Ramos (cell line): ENCODE results near the gene SEPTIN8.

Experiments used
- in situ Hi-C: fragments of 300-500 bp; cut with MboI; formaldehyde crosslinking; loops from one replicate; pipeline ENCODE4 v1.14.3; 2022; ENCODE audit warnings: low sequenced_read_pairs; ENCODE audit not compliant: unreplicated experiment

SEPTIN8 gene

DNA sequence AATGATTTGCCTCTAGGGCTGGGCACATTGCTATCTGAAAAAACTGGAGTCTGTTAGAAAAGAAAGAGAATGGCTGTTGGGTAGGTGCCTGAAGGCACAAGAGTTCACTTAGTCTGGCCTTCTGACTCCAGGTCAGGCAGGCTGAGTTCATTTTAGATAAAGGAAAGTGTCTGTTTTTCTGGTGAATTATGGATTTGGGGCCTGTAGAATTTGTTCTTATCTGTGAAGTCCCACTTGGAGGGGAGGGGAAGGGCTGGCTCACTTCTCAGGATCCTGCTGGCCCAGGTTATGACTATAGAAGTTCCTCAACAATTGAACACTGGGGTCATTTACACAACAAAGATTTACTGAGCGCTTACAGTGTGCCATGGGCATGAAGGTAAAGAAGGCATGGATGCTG, 11.5 kb upstream of the SEPTIN8 start:
- in situ Hi-C loops = no loop called here

DNA sequence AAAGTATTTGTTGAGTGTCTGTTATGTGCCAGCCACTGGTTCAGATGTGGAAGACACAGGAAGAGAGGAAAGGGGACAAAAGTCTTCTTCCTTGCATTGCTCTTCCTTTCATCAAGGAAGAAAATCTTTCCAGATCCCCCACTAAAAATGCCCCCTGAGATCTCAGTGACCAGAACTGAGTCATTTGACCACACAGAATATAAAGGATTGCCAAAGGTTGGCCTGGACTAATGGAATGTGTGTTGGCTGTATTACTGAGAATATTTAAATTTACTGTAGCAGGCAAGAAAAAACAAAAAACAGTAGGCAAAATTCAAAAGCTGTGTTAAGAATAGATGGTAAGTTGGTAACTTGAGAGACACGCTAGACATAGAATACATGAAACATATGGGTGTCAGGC, 10.0 kb upstream of the SEPTIN8 start:
- in situ Hi-C loops = no loop called here

DNA sequence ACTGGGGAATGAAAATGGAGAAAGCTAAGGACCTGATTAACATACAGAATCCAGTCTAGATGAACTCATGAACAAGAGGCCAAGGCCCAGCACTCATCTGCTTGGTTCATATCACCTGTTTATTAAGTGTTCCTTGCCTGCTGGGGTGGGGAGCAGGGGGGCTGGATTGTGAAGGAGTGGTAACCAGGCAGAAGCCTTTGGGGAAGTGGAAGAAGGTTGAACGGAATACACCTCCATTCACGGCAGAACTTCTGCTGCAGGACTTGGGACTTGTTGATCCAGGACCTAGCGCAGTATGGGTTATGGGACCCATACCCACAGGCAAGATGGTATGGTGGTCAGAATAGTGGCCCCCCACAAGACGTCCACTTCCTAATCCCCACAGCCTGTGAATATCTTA, 8.8 kb upstream of the SEPTIN8 start:
- in situ Hi-C loops = no loop called here

DNA sequence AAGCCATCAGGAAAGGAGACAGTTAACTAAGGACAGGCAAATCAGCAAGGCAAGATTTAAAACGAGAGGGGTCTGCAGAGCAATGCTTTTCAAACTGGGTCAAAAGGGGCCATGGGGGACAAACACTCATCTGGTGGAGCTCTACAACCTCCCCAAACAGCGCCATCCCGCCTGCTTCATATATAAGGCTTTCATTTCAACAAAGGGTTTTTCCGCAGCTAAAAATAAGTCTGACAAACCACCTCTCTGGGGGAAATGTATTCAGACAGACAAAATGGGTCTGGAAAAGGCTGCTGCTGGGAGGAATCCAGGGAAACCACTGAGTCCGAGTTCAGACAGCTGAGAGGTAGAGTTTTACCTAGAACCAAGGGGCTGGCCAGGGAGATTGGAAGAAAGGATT, 8.3 kb upstream of the SEPTIN8 start:
- in situ Hi-C loops = no loop called here

DNA sequence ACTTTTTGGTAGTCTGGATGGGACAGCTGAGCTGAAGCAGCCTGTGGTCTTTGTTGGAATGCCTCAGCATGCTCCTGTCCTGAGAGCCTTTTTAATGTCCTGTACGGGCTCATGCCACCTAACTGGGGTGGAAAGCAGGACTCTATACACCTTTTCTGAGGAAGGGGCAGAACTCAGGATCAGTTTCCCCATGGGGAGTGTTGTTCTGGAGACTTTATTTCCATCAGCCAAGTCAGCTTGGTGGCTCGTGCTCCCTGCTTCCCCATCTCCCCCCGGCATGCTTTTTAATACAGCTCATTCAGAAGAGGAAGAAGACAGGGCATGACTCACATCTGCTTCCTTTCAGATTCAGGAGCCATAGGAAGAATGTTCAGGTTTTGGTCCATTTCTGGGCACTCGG, 5.1 kb upstream of the SEPTIN8 start:
- in situ Hi-C loops = no loop called here

DNA sequence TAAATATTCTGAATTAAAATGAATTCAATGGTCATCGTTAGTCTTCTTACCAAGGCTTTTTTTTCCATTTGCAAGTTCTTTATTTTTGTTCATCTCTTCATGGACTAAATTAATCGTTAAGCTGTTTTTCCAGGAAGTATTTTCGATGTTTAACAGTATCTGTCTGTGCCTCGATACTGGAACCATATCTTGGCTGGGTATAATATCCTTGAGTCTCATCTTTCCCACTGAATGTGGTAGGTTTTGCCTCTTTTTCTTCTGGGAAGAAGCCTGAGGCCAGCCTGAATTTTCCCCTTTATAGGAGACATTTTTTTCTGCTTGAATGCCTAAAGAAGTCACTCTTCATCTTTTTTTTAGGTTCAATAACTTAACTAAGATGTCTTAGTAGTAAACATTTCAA, 4.0 kb upstream of the SEPTIN8 start:
- in situ Hi-C loops = no loop called here

DNA sequence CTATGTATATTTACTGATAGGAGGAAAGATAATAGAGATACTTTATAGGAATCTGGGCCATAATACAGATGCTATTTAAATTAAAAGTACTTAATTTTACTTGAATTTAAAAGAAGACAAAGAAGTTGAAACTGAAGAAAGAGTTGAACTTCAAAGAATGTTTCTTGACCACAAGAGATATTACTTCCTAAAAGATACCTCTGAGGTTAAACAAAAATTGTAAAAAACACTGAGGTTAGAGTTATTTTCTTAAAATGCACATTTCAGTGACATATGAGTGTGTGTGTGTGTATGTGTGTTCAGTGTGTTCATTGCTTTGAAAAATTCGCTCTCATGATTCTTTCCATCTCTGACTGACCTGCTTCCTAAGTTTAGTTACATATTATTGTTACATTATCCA, 3.5 kb upstream of the SEPTIN8 start:
- in situ Hi-C loops = no loop called here

DNA sequence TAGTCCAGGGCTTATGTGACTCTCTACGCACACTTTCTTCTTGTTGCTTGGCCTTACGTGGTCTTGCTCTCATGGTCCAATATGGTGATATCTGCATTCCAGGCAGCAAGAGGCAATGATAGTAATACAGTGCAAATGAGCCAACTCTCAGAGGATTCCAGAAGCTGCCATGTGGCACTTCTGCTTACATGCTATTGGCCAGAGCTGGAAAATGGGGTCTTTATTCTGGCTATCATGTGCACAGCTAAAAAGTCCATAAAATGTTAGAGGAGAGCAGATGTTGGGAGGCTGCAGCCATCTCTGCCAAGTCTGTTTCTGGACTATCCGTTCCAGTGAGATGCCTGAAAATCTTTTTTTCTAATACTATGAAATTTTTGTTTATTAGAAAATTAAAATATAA, 2.9 kb upstream of the SEPTIN8 start:
- in situ Hi-C loops = no loop called here

DNA sequence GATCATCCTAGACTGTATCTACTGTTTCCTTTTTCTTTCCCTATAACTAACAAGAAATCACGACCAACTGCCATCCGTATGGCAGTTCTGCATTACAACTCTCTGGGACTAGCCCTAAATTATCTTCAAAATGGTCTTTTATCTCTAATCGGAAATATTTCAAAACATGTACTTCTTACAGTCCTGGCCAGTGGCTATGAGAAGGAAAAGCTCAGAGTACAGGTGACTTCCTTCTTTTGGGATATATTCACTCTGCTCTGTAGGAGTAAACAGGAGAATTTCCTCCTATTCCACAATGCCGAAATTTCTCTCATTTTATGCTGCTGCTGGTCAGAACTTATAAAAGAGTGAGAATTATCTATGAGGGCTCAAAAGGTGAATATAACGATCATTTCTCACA, 1.8 kb upstream of the SEPTIN8 start:
- in situ Hi-C loops = no loop called here

DNA sequence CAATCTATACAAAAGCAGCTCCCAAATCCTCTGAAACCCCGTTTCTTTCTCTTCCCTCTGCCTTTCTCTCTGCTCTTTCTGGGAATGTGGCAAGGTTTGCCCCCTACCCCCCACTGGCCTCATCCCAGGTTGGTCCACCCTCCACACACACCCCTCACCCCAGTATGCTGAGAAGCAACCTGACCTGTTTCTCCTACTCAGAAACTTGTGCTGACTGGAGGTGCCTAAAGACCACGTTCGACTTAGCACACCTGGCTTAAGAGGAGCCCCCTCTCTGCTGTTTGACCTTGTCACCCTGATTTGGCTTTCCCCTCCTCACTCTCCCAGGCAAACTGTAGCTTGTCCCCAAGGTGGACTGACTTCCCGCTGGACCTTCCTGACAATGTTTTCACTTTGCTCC, 1.1 kb upstream of the SEPTIN8 start:
- in situ Hi-C loops = no loop called here

DNA sequence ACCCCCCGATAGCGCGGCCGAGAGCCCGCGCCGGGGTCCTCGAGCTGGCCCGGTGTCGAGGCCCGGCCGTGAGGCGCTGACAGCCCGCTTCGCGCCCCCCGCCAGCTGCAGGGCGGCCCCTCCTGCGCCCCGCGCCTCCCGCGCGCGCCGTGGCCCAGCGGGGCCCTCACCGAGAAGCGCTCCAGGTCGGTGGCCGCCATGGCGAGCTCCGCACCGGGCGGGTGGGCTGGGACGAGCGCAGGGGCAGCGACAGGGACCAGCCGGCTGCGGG, 166 bp downstream of the SEPTIN8 start:
- in situ Hi-C loops = no loop called here

DNA sequence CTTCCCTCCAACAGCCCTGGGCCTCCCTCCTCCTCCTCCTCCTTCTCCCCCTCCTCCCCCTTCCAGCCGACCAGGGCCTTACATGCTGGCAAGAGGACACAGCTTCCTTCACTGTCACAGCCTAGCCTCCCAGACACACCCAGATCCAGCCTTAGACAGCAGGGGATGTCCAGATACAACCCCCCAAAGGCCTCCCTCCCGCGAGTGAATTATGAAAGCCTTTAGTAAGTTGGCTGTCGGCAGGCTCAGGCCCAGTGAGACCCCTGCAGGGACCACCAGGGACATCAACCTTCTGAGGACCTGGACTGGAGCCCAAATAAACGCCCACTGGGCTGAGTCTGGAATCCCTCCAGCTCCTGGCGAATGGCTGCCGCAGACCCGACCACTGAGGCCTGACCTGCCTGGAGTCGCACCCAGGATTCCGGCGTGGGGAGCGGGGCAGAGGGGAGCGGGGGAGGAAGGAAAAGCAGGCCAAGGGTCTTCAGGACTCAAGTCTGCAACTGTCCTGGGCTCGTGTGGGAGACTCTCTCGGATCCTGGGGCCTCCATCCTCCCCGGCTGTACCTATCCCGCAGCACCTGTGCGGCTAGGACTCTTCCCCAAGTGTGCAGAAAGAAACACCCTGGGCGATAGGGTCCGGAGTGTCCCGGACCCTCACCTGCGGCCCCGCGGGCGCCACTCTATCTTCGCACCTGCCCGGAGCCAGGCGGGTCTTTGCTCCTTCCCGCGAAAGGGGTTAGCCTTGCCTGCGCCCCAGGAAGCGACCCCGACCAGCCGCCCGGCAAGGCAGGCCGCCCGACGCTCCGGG, 705 bp downstream of the SEPTIN8 start:
- in situ Hi-C loops = no loop called here

DNA sequence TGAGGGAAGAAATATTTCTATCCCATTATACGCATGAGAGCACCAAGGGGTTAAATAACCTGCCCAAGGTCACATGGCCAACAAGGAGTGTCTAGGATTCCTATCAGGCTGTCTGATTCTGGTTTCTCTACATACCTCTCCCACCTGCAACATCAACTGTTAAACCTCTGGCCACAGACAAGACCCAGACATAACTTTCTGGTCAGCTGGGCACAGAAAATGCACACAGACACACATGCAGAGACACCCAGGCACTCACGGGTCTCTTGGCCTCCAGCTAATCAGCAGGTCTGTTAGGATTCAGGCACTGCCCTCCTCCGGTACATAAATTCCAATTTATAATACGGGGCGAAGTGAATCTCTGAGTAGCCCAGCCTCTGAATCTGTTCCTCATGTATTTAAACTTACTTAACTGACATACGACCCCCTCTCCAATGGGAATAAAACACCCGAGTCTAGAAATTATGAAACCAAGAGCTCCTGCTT, 1.5 kb downstream of the SEPTIN8 start:
- in situ Hi-C loops = no loop called here

DNA sequence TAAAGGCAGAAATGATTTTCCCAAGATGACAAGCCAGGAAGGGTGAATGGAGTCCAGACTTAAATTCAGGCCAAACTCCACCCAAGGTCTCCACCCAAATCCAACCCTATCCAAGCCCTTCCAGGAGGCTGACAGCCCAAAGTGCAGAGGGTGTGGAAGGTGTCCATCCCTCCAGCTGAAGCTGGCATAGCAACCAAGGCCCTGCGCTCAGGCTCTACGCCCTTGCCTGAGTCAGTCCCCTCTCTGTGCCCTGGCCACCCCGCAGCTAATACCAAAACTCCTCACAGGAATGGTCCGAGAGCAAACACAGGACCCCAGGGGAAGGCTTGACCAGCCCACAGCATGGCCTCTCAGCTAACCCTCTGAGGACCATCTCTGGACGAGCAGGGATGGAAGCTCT, 2.1 kb downstream of the SEPTIN8 start:
- in situ Hi-C loops = no loop called here

DNA sequence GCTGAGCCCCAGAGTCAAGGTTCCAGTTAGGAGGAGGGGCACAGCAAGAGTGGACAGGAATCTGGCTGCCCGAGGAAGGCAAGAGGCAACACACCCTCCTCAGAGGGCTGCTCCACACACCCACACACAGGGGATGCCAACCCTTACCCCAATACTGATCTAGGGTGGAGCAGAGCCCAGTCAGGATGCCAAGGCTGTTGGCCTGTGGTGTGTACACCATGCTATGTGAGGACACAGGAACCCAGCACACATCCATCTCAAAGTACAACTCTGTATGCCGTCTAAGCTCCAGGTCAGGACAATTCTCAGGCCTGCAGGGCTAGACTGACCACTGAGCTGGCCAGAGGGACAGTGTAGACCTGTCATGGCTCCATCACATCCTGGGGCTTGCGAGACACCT, 2.6 kb downstream of the SEPTIN8 start:
- in situ Hi-C loops = no loop called here

DNA sequence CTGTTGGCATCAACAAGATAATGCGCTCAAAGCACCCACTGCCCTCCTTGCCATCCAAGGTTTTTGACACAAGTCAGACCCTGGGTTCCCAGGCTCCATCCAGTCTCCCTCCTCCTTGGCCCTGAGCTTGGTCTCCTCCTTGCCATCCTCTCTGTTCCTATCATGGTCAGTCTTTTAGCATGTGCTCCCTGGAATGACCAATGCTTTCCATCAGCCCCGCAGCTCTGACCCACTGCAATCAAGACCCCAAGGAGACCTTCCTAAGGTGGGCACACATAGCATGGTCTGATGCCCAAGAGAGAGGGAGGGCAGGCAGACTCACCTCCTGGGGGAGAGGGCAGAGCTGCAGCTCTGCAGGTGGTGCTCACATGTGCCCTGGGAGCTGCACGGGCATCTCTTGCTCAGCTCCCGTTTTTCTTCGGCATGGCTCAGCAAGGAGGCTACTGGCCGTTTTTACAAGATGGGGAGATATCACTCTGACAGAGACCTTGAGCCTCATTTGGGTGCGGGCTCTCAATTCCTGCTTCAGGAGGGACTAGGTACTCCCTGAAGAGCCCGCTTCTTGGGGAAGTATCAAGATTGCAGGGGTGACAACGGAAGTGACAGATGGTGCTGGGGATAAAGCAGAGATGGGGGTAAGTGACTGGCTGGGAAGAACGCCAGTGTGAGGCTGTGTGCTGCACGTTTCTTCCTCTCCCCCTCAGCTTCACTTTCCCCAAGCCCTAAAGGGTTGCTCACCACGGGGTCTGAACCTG, 3.3 kb downstream of the SEPTIN8 start:
- in situ Hi-C loops = no loop called here

DNA sequence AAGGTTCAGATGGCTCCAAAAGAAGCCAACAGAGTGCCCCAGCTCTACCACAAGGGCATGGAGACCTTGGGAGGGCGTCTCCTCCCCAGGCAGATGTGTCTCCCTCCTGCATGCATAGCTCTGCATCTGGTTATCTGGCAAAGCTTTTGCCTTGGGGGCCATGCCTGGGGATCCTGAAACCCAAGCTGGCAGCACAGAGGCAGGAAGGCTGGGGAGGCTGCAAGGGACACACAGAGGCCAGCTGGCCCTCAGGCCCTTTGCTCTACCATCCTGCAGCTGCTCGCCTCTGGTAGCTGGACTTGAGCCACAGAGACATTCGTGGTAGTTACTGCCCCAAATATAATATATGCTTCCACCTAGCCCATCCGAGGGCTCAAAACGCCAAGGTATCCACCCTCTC, 3.9 kb downstream of the SEPTIN8 start:
- in situ Hi-C loops = no loop called here

DNA sequence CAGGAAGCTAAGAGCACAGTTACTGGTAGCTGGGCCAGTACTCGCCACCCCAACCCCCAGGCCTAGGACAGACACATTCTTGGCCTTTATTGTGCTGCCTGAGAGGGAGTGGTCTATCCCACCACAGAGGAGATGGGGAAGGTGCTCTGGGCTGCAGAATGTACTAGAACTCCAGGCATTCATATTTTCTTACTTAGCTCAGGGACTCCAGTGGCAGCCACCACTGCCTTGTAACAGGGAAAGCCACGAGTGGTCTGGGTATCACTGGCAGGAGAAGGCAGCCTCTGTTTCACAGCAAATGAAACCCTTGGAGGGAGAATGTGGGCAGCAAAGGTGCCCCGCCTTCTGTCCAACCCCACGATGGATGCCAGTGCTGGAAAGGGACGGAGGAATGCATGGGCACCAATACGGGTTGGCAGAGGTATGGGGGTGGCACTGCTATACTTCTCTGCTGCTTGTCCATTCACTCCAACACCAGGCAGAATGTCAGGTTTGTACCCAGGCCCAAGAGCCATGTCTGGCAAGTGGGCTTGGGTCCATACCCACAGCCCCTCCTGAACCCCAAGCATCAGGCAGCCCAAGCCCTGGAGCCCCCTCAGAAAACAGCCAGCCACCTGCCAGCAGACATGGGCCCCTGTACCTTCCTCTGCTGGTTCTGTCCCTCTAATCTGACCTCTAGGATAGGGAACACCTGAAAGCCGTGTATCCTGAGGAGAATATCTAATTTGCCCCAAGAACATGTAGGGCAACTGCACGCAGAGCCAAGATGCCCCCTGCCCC, 4.6 kb downstream of the SEPTIN8 start:
- in situ Hi-C loops = no loop called here

DNA sequence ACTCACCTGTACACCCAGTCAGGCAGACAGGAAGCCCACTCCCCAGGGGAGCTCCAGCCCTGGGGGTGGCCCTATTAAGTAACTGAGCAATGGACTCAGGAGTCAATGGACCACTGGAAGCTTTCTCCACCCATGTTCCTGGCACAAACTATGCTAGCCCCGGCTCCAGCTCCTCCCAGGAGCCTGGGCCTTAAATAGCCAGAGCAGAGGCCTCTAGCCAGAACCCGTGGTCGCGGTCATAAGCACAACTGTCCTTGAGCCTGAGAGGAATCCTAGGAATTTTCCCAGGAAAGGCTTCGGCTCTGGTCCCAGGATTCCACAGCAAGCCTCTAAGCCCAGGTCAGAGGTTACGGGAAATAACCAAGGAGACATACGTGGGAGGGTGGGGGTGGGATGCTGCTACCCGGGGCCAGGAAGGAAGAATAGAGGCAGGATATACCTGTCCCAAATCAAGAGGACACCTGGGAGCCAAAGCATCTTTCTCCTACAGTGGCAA, 5.5 kb downstream of the SEPTIN8 start:
- in situ Hi-C loops = no loop called here

DNA sequence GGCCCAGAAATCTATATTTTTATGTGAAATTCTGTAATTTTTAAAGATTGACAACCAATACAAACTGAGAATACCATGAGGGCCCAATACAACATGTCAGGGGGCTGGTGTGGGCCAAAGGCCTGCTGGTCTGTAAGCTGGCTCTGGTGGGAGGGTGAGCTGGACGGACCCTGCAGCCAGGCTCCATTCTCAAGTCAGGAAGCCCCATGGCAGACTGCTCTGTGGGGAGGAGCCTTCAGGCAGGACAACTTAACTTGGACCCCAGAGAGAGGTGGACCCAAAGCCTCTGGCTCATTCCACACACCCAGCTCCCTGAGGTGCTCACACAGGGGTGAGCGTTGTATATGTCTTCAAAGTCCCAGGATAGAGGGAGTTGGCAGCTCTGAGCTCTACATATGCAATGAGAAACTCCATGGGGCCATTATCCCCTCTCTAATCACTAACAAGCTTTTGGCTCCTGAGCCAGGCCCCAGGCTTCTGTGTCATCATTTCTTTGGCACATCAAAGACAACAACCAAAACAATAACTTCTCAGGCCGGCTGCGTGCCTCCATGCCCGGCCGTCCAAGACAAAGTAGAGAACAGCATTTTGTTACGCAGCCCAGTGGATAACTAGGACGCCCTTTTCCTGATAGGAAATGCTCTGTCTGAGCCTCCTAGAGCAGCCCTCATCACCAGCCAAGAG, 6.4 kb downstream of the SEPTIN8 start:
- in situ Hi-C loops = no loop called here

DNA sequence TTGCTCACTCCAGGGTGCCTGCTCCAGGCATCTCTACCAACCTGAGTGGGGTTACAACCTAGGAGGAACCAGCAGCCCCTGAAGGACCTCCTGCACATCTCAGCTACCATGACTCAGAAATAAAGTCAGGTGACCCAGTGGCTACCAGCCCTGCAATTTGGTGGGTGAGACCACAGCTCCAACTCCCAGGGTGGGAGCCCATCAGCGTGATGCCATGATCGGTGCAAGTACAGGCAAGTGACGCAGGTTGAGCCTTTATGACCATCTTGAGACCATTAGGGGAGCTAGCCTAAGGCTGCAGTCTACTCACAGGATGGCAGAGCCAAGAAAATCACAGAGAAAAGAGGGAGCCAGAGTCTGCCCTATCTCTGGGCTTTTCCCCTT, 8.6 kb downstream of the SEPTIN8 start:
- in situ Hi-C loops = no loop called here
